Embryonic facial prominence (tissue), 1 donor: Measurements from ENCODE around the gene ZNF205.

Experiments used
- DNase-seq: peaks from one replicate; pipeline ENCODE4 v3.0.0-alpha.2; 2016; ENCODE audit errors: extremely low spot score

Gene ZNF205

DNA sequence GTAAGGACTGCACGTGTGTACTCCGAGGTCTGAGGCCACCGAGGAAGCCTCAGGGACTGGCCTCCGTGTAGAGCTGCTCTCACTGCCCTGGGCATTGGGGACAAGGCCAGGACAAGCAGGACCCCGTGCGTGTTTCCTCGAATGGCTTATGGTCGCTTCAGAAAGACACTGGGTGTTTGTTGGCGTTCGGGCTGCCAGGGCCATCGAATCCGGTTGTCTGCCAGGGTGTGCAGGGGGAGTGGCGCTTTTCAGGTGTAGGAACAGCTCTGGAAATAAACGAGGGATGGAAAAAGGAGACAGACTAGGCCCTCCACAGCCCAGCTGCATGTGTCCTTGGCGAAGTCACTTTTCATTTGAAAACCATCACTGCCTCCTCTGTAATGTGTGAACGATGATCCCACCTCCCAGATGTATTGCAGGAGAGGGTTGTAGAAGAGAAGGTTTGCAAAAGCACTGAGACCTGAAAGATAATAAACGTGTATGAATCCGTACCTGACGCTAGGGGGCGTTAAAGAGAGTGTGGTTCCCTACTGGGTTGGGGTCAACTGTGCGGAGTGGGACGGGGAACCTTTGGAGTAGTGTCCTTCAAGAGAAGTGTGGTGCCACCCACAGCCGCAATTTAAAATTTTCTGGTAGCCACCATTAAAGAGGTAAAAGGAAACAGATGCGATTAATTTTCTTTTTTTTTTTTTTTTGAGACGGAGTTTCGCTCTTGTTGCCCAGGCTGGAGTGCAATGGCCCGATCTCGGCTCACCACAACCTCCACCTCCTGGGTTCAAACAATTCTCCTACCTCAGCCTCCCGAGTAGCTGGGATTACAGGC lies 11.2 kb upstream of the ZNF205 start:
- DNase-seq, result no peak

DNA sequence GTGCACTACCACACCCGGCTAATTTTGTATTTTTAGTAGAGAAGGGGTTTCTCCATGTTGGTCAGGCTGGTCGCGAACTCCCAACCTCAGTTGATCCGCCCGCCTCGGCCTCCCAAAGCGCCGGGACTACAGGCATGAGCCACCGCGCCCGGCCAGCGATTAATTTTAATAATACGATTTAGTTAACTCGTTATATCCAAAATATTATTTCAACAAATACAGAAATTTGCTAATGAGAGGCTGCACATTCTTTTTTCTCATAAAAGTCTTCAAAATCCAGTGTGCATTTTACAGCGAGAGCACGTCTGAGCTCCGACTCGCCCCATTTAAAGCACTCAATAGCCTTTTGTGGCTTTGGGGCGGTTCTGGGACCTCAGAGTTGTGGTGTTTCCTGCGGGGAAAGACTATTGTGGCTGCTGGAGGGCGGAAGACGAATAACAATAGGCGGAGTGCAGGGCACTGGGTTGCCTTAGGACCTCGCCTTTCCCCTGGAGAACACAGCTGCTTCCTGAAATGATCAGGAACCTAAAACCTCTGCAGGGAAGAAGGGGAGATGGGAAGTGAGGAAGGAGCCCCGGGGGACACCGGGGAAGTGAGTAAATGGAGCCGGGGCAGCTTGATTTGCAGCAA lies 10.4 kb upstream of the ZNF205 start:
- DNase-seq, result no peak

DNA sequence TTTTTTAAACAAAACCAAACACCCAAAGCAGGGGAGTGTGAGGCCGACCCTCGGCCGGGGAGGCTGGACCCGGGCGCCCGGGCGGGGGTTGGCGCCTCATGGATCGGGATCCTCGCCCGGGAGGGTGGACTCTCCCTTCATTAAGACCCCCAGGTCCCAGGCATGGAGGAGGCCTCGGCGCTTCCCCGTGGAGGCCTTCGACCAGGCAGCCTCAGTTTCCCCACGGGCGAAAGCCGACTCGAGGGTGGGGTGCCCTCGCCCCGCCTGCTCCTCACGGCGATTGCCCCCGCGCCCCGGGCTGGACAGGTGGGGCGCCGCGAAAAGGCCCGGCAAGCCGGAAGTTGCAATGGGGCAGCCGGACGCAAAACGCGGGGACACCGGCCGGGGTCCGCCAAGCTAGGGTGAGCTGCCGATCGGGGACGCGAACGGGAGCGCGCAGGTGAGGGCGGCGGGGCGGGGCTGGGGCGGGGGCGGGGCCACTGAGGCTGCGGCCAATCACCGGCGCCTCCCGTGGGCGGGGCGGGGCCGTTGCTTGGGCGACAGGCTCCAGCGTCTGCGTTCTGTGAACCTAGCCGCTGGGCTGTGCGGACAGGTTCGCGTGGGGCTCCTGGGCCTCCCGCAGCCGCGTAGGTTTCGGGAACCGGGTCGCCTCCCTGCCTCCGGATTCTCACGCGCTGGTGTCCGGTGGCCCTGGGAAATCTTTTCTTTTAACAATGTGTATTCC lies 6.0 kb upstream of the ZNF205 start:
- DNase-seq, result peak; percentile 72

DNA sequence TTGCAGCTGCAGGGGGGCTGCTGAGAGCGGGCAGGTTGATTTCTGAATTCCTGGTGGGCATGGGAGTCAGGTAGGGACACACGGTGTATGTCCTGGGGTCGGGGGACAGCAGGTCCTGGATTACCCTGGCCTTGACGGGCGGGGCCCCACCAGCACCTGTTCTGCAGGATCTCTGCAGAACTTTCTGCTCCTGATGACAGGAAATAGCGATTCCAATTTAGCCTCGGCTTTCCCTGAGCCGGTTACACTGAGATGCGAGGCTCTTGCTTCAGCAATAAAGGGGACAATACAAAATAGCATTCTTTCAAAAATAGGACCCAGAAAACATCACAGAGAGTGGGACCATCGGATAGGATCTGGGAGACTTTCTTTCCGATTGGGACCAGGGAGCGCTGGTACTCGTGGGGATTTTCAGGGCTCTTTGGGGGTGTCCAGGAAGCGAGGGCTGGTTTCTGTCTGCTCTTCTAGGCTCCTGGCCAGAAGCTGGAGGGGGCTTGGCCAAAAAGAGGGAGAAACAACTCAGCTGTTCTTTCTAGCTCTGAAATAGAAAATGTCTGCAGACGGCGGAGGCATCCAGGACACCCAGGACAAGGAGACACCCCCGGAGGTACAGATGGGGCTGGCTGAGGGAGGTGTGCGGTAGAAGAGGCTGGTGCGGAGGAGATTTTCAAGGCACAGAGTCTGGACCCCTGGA lies 642 bp downstream of the ZNF205 start:
- no peak for DNase-seq

DNA sequence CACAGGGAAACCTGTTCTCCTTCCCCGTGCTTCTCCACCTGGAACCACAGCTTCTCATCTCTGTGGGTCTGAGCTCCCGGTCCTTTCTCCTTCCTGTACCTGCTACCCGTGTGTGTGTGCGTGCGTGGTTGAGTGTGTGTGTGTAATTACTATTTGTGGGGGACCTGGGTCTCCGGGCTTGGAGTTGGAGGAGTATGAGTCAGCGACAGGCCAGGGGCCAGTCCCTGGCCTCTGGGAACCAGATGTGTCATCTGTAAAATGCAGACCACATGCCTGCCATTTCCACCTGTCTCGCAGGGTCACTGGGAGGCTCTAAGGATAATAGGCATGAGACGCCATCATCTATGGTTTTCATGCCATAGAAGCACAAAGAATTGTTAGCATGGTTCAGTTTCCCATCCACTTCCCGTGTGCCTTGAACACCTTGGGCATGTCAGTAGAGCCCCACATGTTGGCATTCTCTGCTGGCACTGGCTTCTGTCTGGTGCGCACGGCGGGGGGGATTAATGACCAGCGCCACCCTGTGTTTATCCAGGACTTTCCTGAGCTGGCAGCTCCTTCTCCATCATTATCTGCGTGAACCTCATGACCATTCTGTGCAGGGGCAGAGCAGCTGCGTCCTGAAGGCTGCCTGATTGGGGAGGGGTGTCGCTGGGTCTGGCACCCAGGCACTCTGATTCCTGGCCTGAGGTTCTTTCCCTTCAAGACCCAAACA lies 1.5 kb downstream of the ZNF205 start:
- no peak for DNase-seq

DNA sequence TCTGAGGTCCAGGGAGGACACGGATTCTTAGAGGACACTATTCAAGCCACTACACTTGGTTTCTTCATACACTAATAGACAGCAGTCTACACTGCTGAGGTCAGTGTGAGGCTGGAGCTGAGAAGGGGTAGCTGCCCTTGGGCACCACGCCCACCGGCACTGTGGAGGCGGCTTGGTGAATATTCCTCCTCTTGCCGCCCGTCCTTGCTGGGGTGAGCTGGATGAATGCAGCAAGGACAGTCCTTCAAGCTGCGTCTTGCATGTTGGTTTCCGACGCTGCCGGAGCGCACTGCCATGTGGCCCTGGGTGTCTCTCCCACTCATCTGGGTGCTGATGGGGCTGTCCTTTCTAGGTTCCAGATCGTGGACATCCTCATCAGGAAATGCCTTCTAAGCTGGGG lies 2.6 kb downstream of the ZNF205 start:
- DNase-seq, result no peak

DNA sequence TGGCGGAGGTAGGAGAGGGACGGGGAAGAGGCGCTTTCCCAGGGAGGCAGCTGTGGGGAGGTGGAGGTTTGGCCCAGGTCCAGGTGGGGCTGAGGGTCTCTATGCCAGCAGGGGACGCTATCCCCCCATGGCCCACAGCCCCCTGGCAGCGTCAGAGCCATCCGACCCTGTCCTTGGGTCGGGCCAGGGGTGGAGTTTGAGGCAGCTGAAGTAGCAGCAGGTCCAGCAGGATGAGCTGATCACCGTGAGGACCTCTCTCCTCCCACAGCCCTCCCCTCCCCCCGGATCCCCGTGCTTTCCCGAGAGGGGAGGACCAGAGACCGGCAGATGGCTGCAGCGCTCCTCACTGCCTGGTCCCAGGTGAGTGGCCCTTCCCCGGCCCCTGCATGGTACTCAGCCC lies 3.2 kb downstream of the ZNF205 start:
- DNase-seq, result no peak

DNA sequence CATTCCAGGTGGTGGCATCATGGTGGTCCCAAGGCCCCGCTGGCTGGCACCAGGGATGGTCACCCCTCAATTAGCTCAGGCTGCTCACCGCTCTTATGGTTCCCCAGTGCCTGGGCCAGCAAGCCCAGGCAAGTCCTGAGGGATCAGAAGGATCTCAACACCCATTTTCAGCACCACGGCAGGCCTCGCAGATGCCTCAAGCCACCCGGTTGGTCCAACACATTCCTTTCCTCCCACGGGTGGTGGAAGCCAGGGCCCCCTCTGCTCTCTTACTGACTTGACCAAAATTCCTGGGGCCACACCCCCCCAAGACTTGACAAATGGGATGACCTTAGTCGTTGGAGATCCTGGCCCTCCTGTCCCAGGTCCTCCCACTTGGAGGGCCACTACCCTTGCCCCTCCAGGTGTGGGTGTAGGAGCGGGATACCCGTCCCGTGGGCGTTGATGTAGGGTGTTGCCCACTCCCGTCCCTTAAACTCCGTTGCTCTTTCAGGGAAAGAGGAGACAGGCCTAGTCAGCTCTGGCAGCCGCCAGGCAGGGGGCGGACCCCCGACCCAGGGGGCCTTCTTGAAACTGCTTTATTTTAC lies 5.9 kb downstream of the ZNF205 start:
- DNase-seq, result no peak

DNA sequence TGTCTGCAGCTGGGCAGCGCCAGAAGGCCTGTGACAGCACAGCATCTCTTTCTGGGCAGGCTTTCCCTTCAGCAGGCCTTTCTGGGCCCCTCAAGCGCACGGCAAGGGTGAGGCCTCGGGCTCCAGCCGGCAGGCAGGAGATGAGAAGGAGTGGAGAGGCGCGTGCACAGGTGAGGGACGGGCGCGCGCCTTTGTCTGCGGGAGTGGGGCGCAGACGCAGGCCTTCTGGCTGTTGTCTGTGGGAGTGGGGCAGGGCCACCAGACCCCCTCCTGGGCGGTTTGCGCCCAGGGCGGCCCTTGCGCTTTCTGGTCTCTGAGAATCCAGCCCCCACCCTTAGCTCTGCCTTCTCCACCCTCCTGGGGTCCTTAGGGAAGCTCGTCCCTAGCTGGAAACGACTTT lies 6.5 kb downstream of the ZNF205 start:
- DNase-seq, result no peak

DNA sequence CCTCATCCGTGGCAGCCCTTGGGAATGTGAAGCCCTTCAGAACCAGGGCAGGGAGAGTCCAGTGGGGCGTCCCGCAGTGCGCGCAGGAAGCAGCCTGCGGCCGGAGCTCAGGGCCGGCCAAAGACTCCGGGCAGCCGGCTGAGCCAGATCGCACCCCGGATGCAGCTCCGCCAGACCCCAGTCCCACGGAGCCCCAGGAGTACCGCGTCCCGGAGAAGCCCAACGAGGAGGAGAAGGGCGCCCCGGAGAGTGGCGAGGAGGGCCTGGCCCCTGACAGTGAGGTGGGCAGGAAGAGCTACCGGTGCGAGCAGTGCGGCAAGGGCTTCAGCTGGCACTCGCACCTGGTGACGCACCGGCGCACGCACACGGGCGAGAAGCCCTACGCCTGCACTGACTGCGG lies 6.9 kb downstream of the ZNF205 start:
- no peak for DNase-seq

DNA sequence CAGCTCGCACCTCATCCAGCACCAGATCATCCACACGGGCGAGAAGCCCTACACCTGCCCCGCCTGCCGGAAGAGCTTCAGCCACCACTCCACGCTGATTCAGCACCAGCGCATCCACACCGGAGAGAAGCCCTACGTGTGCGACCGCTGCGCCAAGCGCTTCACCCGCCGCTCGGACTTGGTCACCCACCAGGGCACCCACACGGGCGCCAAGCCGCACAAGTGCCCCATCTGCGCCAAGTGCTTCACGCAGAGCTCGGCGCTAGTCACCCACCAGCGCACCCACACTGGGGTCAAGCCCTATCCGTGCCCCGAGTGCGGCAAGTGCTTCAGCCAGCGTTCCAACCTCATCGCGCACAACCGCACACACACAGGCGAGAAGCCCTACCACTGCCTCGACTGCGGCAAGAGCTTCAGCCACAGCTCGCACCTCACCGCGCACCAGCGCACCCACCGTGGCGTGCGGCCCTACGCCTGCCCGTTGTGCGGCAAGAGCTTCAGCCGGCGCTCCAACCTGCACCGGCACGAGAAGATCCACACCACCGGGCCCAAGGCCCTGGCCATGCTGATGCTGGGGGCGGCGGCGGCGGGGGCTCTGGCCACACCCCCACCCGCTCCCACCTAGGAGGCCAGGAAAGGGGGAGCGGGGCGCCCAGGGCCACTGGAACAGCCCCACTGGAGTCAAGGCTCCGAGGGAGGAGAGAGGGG lies 7.5 kb downstream of the ZNF205 start:
- no peak for DNase-seq

DNA sequence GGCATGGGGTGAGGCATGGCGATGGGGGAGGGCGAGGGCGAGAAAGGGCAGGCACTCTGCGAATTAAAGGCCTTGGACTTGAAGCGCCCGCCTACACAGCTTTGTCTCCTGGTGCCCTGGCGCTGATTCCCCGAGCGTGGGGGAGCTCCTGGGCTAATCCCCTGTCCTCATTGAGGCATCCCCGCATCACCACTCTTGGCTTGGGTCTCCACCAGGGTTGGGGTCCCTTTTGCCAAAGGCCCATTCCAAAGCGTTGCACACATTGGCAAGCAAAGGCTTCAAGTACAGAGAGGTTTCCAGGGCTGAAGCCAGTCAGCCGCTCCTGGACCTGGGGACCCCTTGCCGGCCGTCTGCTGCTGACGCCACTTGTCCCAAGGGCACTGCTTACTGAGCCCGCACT lies 8.0 kb downstream of the ZNF205 start:
- DNase-seq, result no peak

DNA sequence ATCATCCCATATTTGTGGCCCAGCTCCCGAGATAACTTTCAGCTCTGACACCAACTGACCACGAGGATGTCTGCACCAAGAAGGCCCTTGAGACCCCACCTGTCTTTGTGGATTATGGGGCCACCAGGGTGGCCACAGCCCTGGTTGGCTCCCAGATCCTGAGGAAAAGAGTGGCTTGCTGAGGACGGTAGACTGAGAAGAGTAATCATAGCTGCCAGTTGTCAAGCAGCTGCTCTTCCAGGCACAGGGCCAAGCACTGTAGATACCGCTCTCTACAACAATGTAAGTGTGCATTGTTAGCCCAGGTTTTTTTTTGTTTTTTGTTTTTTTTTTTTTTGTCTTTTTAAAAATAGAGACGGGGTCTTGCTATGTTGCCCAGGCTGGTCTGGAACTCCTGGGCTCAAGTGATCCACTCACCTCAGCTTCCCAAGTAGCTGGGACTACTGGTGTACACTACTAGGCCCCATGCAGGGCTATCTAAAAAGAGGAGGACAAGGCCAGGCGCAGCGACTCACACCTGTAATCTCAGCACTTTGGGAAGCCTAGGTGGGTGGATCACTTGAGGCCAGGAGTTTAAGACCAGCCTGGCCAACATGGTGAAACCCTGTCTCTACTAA lies 9.6 kb downstream of the ZNF205 start:
- DNase-seq, result no peak

DNA sequence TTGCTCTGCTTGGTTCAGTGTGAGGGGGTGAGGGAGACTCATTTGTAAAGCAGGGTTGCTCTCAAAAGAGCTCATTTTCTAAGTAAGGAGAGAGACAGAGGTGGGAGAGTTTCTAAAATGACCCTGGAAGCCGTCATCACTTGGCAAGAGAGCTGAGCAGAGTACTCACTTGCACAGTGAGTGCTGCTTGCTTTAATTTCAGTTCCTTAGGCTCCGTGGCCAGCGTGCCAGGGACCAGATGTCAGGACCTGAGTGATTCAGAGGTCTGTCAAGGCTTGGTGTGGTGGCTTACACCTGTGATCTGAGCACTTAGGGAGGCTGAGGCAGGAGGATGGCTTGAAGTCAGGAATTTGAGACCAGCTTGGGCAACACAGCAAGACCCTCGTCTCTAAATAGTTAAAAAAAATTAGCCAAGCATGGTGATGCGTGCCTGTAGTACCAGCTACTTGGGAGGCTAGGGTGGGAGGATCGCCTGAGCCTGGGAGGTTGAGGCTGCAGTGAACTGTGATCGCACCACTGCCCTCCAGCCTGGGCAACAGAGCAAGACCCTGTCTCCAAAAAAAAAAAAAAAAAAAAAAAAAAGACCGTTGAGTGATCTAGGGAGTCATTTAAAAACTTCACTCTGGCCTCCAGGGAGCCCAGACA lies 10.7 kb downstream of the ZNF205 start:
- no peak for DNase-seq

DNA sequence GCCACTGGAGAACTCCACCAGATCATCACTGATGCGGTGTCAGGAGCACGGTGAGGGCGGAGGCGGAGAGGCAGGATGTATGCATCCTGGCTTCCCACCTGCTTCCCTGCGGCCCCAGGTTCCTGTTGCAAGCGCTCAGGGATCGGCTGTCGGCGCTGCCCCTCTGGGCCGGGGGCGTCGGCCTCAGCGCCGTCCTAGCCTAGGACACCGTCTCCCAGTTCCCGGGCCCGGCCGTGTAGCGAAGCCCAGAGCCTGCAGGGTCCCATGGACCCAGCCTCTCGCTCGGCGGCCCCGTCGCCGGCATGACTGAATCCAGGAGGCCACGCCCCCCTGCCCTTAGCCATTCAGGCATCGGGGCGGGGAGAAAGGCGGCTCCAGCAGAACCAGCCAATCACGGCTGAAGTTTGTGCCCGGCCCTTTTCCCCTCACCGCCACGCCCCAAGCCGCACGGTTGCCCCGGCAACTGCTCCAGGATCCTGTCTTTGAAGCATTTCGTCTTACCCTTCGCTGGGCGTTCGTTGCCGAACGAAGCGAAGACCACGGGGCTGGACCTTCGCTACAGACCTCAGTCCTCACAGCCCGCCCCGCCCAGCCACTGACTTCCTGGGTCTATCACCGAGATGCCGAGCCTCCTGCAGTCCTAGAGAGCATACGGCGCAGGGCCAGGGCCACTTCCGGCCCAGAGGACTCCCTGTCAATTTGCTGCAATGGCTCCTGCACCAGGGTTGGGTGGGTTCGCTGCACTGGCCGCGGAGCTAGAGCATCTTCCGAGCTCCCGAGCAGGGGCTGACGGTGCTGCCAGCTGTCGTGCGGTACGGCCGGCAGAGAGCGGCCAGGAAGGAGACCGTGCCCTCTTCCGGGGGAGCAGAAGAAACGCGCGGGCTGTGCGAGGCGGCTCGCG lies 11.8 kb downstream of the ZNF205 start:
- peak; percentile 90 for DNase-seq

DNA sequence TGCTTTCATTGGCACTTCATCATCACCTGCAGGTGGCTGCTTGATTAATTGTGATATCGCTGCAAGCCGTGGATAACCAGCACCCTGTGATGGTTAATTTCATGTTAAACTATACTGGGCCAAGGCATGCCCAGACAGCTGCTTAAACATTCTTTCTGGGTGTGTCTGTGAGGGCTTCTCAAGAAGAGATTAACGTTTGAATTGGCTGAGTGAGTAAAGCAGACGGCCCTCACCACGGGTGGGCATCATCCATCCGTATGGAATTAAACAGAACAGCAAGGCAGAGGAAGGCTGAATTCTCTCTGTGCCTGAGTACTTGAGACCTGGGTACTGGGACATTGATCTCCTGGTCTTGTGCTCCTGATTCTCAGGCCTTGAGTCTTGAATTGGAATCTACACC lies 15.4 kb downstream of the ZNF205 start:
- no peak for DNase-seq

DNA sequence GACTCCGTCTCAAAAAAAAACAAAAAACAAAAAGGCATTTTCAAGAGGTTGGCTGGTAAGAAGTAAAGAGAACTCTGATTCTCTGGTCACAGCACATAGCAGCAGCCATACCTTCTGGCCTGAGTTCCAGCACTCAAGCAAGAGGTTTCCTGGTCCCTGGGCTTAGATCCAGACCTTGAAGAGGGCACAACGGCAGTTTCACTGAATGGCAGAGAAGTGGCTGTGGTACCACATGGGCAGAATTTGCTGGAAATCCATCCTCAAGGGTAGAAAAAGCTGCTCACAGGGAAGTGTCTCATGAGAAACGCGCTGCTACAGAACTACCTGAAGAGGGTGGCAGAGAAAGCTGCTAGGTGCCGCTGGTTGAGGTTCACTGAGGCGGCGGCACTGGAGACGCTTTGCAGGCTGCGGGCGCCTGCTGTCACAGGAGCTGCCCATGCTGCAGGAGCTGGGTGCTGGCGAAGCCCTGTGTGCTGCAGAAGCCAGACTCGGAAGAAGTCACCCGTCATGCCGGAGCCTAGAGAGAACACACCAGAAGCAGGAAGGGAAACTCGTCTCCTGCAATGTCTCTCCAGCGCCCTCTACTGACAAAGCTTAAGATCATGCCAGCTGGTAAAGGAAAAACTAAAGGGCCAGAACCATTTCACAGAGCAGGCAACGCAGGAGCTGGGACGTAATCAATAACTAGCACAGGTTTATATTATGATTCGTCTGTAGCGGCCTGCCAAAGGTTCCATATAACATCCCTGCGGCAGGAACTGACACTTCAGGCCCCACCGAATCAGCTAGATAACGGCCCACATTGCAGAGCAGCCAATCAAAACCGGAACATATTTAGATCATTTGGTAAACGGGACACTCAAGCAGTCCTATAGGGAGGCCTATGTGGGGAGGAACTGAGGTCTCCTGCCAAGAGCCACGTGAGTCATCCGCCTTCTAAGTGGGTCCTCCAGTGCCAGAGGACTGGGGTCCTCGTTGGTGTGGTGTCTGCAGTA lies 17.0 kb downstream of the ZNF205 start:
- DNase-seq, result no peak
